ENCODE data around the gene ERC2.
"Not testable (repeated sequence)": the region's sequence is repeated elsewhere in the genome, so short reads cannot be mapped to it uniquely, and the experiment has no call there.

The ERC2 gene

DNA sequence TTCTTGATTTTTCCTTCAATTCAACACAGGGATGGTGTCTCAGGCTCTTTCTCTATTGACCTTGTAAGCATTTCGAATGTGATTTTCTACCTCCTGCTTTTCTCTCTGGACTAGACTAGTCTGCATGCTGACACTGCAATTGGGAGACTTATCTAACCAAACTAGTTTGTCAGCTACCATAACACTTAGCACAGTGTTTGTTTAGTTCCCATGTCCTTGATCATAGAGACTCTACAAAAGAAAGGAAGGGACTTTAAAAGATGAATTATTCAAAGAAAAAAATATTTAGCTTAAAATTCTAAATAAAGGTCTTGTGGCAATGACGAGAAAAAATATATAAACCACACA is 407.0 kb downstream of the ERC2 start:
- no peak for DNase-seq
- intact Hi-C loops (cut with DNase I) = no loop called here

DNA sequence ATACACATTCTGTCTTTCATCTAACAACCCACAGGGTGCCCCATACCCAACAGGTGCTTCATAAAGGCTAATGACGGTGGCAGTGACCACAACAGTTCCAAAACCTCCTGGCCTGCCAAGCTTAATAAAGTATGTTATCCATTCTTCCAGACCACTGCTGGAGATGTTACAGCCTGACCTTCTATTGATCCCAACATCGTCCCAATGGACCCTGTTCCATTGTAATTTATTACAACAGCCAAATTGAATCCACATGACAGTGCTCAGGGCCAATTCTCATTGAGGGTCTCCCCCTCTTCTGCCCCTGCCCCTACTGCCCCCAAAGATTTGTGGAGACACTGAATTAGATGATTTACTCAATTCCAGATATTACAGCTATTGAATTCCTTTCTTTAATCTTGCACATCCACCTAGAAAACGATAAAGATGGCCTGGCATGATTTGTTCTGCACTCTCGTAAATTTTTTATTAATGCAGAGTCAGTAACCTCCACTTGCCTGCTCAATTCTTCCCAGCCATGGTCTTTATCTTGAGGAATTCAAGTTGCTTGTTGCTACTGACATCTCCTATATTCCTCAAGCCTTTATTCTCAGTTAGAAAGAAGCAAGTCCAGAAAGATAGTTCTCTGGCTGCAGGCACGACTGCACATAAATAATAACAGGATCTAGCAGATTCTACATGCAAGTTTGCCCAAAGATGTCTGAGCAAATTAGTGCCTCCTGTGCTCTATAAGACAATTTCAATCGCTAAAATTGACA is 407.6 kb downstream of the ERC2 start:
- DNase-seq = no peak
- intact Hi-C loops (cut with DNase I) = no loop called here

DNA sequence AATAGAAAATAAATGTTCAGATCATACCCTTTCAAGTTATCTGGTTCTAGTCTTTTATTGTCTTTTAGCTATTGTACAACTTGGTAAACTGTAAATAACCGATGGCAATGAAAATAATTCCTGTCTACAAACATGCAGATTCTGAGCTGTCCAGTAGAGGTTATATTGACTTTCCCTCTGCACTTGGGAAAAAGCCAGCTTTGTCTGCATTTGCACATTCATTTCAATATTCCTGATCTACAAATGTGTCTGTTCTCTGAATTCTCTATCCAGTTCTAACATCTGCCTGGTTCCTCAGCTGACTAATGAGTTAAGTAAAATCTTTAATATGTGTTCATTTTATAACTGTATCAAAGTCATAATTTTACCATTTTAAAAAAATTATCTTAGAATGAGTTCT is 408.5 kb downstream of the ERC2 start:
- no peak for DNase-seq
- intact Hi-C loops (cut with DNase I) = no loop called here

DNA sequence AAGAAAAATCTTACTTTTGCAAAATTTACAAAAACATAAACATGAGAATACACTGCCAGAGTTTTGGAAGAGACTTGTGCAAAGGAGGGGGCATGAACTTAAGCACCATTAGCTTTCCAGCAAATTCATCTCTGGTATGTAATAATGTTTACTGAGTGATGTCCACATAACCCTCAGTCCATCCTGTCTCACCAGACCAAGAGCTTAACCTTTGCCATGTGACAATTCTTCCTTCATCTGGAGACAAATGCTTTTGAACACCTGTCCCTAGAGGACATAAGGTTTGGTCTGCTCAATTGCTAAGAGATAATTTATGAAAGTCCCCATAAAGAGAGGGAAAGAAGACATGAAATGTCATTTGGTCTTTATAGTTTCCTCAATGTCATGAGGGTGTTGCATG is 412.3 kb downstream of the ERC2 start:
- intact Hi-C loops (cut with DNase I) = no loop called here

DNA sequence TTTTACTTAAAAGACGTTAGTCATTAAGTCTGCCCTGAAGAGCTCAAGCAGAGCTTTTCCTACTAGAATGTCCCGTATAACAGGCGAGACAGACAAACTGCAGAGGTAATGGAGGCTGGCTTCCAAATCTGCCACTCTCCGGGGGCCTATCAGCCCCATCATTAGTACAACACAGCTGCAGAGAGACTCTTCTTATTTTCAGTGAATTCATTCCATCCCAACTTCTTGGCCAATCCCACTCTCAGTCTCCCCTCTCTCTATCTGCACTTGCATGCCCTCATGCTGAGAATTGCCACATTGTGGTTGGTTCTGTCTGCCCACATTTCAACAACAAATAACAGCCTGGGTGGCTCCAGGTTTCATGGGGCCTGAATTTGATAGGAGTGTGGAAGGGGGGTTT is 412.7 kb downstream of the ERC2 start:
- intact Hi-C loops (cut with DNase I) = no loop called here
- DNase-seq = no peak

More for the DNA sequence above, 412.3 kb downstream of the ERC2 start:
- DNase-seq = no peak

DNA sequence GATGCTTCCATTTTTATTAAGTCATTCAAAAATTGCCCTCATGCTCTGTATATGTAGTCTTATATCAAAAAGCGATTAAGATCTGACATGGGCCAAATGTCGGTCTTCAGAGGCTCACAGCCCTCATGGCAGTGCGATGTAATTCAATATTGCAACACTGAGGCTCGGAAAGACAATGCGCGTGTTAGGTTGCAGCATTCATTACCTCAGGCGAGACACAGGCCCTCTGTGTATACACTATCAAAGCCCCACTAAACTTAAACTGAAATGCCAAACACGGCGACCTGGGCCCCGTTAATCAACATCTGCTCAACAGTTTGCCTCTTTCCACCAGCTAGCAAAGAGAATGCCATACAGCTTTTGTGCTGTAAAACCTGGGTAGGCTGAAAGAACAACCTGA is 413.4 kb downstream of the ERC2 start:
- intact Hi-C loops (cut with DNase I) = no loop called here
- no peak for DNase-seq

DNA sequence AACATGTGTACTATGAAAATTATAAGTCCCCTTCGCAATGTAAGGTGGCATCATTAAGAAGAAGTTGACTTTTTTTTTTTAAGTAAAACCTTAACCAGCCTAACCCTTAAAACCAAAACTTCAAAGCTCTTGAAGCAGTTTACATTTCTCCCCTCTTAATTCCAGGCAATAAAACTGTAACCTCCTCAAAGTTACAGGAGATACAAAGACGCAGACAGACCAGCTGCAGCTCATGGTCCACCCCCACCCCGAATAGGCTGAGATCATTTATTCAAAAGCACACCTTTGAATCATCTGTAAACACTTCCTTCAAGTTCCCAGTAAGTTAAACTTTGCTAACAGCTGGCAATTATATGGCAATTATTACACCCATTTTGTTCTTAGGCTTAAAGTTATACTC is 414.5 kb downstream of the ERC2 start:
- intact Hi-C loops (cut with DNase I) = no loop called here
- no peak for DNase-seq

DNA sequence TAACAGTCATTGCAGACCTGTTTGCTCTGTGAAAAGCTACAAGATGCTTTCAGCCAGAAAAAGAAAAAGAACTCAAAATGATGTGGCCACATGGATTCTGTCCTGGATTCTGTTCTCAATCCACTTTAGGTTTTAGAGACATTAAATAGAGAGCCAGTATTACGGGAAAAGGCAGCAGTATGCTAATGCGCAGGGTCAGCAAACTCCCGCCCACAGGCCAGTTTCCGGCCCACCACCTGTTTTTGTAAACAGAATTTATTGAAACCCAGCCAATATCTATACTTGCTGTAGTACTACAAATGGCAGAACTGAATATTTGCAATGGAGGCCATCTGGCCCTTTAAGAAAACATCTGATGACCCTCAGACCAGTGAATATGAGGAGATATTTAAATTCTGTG is 416.1 kb downstream of the ERC2 start:
- intact Hi-C loops (cut with DNase I) = no loop called here

DNA sequence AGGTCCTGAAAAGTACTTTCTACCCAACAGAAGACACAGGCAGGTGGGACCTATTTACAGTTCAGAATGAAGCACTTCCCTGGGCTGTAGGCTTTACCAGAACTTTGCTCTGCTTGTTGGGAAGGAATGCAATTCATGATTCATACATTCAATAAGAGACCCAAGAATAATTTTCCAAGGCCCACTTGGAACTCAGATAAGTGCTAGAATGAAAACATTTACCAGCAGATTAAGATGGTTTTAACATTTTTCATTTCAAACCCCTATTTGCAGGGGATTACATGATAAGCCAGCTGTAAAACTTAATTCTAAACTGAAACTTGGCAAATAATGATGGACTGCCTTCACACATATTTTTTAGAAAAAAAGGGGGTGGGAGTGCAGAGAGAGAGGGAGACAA is 417.2 kb downstream of the ERC2 start:
- no peak for DNase-seq
- intact Hi-C loops (cut with DNase I) = no loop called here

More for the DNA sequence above, 416.1 kb downstream of the ERC2 start:
- no peak for DNase-seq

DNA sequence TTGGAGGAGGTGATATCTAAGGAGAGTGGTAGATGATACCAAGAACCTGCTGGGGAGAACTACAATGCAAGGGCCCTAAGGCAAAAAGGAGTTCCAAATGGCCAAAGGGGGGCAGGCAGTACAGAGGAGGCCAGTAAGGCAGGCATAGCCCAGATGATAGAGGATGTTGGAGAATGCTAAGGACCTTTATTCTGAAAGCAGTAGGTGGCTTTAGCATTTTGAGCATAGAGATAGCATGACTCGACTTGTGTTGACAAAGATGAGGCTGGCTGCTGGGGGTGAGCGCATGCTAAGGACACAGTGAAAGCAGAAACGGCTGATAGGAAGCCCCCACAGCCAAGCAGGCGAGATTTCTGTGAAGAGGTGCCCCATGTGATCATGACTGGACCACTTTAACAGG is 419.3 kb downstream of the ERC2 start:
- intact Hi-C loops (cut with DNase I) = no loop called here

DNA sequence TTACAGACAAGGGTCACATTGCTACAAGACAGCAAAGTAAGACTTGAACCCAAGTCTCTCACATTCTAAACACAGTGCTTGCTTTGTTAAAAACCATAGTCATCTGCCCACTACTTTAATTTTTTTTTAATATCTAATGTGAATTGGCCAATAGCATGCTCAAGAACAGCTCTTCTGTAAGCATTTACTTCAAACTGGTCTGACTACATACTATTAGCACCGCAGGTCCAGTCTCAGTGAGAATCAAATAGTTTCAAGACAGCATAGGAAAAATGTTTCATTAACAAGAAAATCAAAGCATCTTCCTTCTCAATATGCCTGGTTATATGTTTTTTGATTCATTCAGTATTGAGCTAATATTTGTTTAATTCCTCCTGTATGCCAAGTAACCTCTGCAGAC is 419.9 kb downstream of the ERC2 start:
- DNase-seq = no peak
- intact Hi-C loops (cut with DNase I) = no loop called here

More for the DNA sequence above, 419.3 kb downstream of the ERC2 start:
- DNase-seq = no peak

DNA sequence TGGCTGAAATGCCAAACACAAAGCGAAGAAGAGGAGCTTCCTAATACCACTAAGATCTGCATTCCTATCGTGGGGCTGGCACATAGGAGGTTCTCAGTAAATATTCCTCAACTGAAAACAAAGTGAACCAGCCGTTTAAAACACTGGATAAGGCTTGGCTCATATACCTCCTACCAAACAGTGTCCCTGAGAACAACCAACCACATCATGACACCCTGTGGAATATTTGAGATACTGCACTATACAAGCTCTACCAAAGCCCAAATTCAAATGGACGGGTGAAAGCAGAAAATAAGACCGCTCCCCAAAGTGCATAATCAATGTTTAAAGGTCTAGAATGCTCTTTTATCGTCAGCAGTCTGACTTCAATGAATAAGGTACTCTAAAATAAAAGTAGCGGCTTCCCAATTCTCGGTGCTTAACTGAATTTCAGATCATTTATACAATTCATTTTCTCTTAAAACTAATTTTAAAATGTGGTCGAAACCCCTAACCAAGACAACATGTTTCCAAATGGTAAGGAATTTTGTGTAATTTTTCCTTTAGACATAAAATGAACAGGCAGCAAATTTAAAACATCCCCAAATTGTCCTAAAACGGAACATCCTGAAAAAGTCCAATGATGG is 425.8 kb downstream of the ERC2 start:
- intact Hi-C loops (cut with DNase I) = no loop called here
- peak in 5 of 42 donors; percentile 10 to 40 (median 26) for DNase-seq

DNA sequence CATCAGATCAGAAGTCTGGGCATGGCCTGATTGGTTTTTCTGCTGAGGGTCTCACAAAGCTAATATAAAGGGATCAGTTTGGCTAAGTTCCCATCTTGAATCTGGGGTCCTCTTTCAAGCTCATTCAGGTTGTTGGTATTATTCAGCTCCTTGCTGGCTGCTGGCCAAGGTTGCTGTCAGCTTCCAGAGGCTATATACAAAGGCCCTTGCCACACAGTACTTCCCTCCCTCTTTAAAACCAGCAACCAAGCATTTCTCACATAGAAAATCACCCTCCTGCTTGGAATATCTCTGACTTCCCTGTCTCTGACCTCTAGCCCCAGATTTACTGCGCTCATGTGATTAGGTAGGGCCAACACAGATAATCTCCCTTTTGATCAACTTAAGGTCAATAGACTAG is 442.9 kb downstream of the ERC2 start:
- intact Hi-C loops (cut with DNase I) = no loop called here
- DNase-seq = no peak

DNA sequence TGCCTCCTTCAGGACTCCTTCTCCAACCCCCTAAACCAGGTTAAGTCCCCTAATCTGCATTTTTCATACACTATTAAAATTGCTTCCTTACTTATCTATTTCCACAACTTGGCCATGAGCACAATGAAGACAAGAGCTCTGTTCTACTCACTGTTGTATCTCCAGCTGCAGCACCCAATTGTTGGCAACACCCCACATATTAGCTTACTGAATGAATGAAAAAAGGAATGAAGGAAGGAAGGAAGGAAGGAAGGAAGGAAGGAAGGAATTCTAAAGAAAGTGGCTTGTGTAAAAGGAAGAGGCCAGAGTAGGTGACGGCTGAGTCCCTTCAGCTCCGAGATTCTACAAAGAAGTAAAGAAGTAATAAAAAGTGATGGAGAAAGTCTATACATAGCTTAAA is 444.7 kb downstream of the ERC2 start:
- intact Hi-C loops (cut with DNase I) = no loop called here

DNA sequence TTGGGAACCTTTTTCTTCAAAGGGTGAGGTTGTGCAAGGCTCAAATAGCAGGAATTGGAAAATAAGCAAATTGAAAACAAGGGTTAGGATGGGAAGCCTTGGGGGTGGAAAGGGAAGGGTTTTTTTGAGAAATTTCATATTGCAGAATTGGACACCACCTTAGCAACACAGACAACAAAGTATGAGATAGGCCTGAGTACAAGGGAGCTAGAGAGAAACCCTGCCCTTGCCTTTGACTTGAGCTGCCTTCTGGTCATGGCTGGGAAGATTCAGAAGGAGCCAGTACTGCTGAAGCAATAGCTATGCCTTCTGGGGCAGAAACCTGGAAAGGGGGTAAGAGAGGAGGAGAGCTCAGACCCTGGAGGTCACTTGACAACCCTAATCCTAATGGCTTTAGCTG is 445.6 kb downstream of the ERC2 start:
- intact Hi-C loops (cut with DNase I) = no loop called here
- DNase-seq = no peak

More for the DNA sequence above, 444.7 kb downstream of the ERC2 start:
- no peak for DNase-seq

DNA sequence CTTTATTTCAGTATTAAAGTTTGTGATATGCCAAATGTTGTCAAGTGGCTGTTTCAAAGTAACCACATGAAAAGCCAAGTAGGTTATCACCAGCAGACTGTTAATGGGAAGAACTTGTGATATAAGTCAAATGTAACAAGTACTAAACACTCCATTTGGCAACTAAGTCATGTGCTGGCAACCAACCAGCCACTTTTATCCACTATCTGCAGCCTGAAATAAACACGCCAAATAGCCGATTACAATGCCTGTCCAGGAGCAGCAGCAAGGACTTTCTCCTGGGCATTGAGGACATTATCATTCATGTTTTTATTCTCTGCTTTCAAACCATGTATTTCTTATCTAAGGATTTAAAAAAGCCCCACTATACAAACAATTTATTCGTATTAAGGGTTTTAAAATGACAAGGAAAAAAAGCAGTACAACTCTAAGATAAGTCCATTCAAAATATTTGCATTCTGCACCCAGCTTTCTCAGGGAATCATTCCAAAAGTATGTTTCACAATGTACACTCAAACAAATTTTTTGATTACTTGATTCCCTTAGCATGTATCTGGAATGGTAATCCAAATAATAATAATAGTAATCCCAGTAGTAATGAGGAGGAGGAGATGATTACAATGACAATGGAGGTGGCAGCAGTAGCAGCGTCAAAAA is 448.6 kb downstream of the ERC2 start:
- intact Hi-C loops (cut with DNase I) = no loop called here
- DNase-seq = no peak

DNA sequence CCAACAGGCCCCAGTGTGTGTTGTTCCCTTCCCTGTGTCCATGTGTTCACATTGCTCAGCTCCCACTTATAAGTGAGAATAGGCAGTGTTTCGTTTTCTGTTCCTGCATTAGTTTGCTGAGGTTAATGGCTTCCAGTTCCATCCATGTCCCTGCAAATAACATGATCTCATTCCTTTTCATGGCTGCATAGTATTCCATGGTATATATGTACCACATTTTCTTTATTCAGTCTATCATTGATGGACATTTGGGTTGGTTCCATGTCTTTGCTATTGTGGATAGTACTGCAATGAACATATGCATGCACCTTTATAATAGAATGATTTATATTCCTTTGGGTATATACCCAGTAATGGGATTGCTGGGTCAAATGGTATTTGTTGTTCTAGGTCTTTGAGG is 452.9 kb downstream of the ERC2 start:
- DNase-seq; intact Hi-C loops (cut with DNase I): not testable (repeated sequence)

DNA sequence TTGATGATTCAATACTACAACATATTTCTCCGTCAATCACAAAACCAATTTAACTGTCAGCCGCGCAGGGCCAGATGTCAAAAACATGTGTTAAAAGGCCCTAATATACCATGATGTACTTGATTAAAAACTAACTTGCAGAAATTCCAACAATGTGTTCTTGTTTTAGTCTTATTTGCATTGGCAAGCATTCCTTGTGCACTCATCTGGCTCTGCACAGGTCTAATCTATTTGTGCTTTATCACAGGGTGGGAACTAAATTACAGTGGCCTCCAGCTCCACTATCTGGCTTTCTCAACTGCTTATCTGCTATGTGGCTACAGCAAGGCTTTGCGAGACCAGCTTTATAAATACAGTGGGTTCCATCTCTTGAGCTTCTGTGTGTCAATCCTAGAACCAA is 455.5 kb downstream of the ERC2 start:
- intact Hi-C loops (cut with DNase I) = no loop called here
- no peak for DNase-seq

DNA sequence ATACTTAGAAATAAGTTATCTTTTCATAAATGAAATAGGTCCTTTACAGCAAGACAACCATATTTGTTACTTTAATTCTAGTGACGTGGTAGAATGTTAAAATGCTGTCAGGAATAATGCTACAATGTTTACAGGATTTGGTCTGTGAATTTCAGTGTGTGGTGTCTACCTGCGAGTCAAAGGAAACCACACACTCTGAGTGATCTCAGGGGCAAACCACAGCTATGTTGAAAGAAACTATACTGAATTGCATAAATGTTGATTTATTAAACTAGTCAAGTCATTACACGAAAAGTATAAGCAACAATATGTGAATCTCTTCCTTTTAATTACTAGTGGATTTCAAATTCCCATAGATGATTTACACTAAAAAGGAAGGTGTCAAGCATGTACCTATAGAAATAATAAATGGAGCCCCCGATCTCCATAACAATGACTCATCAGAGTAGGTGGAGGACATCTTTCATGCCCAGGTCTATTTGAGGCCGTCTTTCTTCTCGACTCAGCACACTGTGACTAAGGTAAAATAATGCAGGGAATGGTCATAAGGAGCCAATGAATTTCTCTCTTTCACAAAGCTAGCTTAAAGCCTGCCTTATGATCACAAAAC is 463.0 kb downstream of the ERC2 start:
- intact Hi-C loops (cut with DNase I) = no loop called here
- DNase-seq = no peak

DNA sequence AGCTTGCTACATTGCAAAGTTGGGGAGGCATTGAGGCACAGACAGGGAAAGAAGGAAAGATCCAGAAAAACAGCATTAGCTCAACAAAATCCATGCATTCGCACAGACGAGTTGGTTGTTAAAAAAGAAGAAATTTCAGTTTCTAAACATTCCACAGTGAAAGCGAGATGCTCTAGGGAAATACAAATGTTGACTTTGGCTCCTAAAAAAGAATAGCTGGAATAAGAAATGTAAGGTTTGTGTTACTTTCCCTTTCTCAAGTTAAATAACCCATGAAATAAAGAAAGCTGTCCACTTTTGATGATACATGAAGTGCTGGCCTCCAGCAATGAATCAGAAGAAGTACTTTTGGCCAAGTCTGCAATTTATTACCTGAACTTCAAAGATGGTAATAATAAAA is 465.1 kb downstream of the ERC2 start:
- DNase-seq = no peak
- intact Hi-C loops (cut with DNase I) = no loop called here

All from head of caudate nucleus (tissue), 42 donors.